ENCODE results near the gene KANK2. TPM values are rescaled to one million over a fixed set of nuclear protein-coding genes. Genes with fewer than 3 reads are reported as not detected.

The KANK2 gene
- total and polyA plus RNA-seq, 2 of the 13 experiments (the other 11 are each of a cell fraction or from before 2014, with no cell fraction given): 5.7 to 12.9 TPM

- TF ChIP-seq, protein P1, sequence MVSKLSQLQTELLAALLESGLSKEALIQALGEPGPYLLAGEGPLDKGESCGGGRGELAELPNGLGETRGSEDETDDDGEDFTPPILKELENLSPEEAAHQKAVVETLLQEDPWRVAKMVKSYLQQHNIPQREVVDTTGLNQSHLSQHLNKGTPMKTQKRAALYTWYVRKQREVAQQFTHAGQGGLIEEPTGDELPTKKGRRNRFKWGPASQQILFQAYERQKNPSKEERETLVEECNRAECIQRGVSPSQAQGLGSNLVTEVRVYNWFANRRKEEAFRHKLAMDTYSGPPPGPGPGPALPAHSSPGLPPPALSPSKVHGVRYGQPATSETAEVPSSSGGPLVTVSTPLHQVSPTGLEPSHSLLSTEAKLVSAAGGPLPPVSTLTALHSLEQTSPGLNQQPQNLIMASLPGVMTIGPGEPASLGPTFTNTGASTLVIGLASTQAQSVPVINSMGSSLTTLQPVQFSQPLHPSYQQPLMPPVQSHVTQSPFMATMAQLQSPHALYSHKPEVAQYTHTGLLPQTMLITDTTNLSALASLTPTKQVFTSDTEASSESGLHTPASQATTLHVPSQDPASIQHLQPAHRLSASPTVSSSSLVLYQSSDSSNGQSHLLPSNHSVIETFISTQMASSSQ (IDR thresholded peaks at IDR 0.05; ENCODE audit: low read depth): no peak
- TF ChIP-seq, protein P1 (CRISPR knock-in tag; IDR thresholded peaks at IDR 0.05; ENCODE audit: borderline replicate concordance): no peak
- TF ChIP-seq ZFP82 (CRISPR knock-in tag; IDR thresholded peaks at IDR 0.05; ENCODE audit: borderline replicate concordance): no peak
- no peak for TF ChIP-seq PCBP1 (IDR thresholded peaks at IDR 0.05; ENCODE audit: borderline replicate concordance, low read depth, low read length)
- no peak for TF ChIP-seq ZNF720 (CRISPR knock-in tag; IDR thresholded peaks at IDR 0.05)
- TF ChIP-seq, protein P2, sequence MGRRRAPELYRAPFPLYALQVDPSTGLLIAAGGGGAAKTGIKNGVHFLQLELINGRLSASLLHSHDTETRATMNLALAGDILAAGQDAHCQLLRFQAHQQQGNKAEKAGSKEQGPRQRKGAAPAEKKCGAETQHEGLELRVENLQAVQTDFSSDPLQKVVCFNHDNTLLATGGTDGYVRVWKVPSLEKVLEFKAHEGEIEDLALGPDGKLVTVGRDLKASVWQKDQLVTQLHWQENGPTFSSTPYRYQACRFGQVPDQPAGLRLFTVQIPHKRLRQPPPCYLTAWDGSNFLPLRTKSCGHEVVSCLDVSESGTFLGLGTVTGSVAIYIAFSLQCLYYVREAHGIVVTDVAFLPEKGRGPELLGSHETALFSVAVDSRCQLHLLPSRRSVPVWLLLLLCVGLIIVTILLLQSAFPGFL (CRISPR knock-in tag; IDR thresholded peaks at IDR 0.05): no peak
- TF ChIP-seq, protein P3, sequence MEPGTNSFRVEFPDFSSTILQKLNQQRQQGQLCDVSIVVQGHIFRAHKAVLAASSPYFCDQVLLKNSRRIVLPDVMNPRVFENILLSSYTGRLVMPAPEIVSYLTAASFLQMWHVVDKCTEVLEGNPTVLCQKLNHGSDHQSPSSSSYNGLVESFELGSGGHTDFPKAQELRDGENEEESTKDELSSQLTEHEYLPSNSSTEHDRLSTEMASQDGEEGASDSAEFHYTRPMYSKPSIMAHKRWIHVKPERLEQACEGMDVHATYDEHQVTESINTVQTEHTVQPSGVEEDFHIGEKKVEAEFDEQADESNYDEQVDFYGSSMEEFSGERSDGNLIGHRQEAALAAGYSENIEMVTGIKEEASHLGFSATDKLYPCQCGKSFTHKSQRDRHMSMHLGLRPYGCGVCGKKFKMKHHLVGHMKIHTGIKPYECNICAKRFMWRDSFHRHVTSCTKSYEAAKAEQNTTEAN (CRISPR knock-in tag; conservative IDR thresholded peaks at IDR 0.05): 0 out of 2 replicates have a peak, but pooled peaks have one; percentile 20
- no peak for TF ChIP-seq ZNF709 (CRISPR knock-in tag; IDR thresholded peaks at IDR 0.05)
- TF ChIP-seq MTF2 (CRISPR knock-in tag; IDR thresholded peaks at IDR 0.05; ENCODE audit: borderline replicate concordance): no peak
- peak; percentile 55 for TF ChIP-seq ZFX (CRISPR knock-in tag; IDR thresholded peaks at IDR 0.05; ENCODE audit: low read depth)
- no peak for TF ChIP-seq HDAC6 (IDR thresholded peaks at IDR 0.05; ENCODE audit: low read depth, low read length)
- TF ChIP-seq TCF7 (IDR thresholded peaks at IDR 0.05; ENCODE audit: low read depth): no peak
- peak; percentile 79; the same call in 1 of the 2 replicates for TF ChIP-seq ADNP (CRISPR knock-in tag; IDR thresholded peaks at IDR 0.05)
- no peak for TF ChIP-seq ZNF317 (CRISPR knock-in tag; IDR thresholded peaks at IDR 0.05)
- TF ChIP-seq ZNF746 (CRISPR knock-in tag; IDR thresholded peaks at IDR 0.05): no peak
- no peak for TF ChIP-seq ZGPAT (CRISPR knock-in tag; IDR thresholded peaks at IDR 0.05)
- TF ChIP-seq, protein P4, sequence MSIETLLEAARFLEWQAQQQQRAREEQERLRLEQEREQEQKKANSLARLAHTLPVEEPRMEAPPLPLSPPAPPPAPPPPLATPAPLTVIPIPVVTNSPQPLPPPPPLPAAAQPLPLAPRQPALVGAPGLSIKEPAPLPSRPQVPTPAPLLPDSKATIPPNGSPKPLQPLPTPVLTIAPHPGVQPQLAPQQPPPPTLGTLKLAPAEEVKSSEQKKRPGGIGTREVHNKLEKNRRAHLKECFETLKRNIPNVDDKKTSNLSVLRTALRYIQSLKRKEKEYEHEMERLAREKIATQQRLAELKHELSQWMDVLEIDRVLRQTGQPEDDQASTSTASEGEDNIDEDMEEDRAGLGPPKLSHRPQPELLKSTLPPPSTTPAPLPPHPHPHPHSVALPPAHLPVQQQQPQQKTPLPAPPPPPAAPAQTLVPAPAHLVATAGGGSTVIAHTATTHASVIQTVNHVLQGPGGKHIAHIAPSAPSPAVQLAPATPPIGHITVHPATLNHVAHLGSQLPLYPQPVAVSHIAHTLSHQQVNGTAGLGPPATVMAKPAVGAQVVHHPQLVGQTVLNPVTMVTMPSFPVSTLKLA (IDR thresholded peaks at IDR 0.05): no peak
- TF ChIP-seq CHD4 (IDR thresholded peaks at IDR 0.05; ENCODE audit: borderline replicate concordance, low read length): peak; percentile 86; the same call in 1 of the 2 replicates
- peak; percentile 60; the same call in 1 of the 2 replicates for TF ChIP-seq SALL1 (CRISPR knock-in tag; IDR thresholded peaks at IDR 0.05)
- TF ChIP-seq RXRA (CRISPR knock-in tag; IDR thresholded peaks at IDR 0.05): no peak
- TF ChIP-seq CENPX (CRISPR knock-in tag; IDR thresholded peaks at IDR 0.05): no peak
Measured at GRCh38 chr19:11230621-11231386, 33.5 kb upstream of the KANK2 start (continued).

All from HepG2 (cell line).